Measurements from ENCODE around the gene IGFBP4. TPM values are rescaled to one million over a fixed set of nuclear protein-coding genes. Genes with fewer than 3 reads are reported as not detected.

Gene IGFBP4
- polyA plus RNA-seq (2012; rRNA removed) = 101 and 128 TPM in 2 replicates
- 92.5 and 132 TPM in 2 replicates for polyA plus RNA-seq (2012; cell fraction: cytosol; rRNA removed)
- polyA plus RNA-seq (2012; cell fraction: nucleus; rRNA removed) = 60.9 and 69.1 TPM in 2 replicates

DNA sequence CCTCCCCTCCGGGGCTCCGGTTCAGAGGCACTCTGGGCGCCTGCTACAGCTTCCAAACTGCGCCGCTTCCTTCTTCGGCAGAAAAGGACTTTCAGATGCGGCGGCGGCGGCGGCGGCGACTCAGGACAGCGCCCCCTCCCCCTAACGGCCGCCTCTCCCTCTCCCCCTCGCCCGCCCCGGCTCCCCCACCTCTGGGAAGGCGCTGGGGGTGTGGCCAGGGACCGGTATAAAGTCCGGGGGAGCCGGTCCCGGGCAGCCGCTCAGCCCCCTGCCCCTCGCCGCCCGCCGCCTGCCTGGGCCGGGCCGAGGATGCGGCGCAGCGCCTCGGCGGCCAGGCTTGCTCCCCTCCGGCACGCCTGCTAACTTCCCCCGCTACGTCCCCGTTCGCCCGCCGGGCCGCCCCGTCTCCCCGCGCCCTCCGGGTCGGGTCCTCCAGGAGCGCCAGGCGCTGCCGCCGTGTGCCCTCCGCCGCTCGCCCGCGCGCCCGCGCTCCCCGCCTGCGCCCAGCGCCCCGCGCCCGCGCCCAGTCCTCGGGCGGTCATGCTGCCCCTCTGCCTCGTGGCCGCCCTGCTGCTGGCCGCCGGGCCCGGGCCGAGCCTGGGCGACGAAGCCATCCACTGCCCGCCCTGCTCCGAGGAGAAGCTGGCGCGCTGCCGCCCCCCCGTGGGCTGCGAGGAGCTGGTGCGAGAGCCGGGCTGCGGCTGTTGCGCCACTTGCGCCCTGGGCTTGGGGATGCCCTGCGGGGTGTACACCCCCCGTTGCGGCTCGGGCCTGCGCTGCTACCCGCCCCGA is at the start of gene IGFBP4:
Gene IGFBP4, plus strand, starts transcription at position 255 of the 792 bp plus-strand sequence. Its CDS starts 286 bp downstream, at position 541.
- DNase-seq = peak; percentile 92
- H3K27ac ChIP-seq (ENCODE audit: low read depth in 2 of 2, low read length in 1 of 2) = peak within 1 kb of the TSS; percentile 74 to 77
- H3K9me2 ChIP-seq = no peaks in the 10 kb centered on the region
- H3K9ac ChIP-seq = peak within 1 kb of the TSS; percentile 74
- H3K9me3 ChIP-seq = no peaks in the 10 kb centered on the region
- 13% methylated on average over 11 of the region's 98 CpGs for WGBS (ENCODE audit: low lambda C conversion rate)
- H3K27me3 ChIP-seq (ENCODE audit: insufficient read depth) = no peaks in the 10 kb centered on the region
- H3K79me2 ChIP-seq (ENCODE audit: insufficient read depth) = peaks cover 44% of the 10 kb centered on the region
- peak within 1 kb of the TSS; percentile 72; the same call in 1 of the 2 replicates for H2AFZ ChIP-seq (ENCODE audit: low read depth)
- no peaks in the 10 kb centered on the region for H3F3A ChIP-seq (replicated peaks; ENCODE audit: insufficient read depth)
- no peaks in the 10 kb centered on the region for H3K36me3 ChIP-seq (replicated peaks in 1 of 2; ENCODE audit: control insufficient read depth in 1 of 2, insufficient read depth in 2 of 2, low read length in 1 of 2)
- POLR2A ChIA-PET = interaction anchor here (0.7 to 1.3 kb wide), 8 partner anchors 15 to 113 kb away, joined by 3 to 6 read pairs (median 5); partner anchors contain the start of gene TOP2A
- peak within 1 kb of the TSS; percentile 62 to 81 for H3K4me3 ChIP-seq (ENCODE audit: low read depth in 2 of 2, low read length in 1 of 2)
- H3K4me2 ChIP-seq = peak within 1 kb of the TSS; percentile 99
- peaks cover 3 to 43% of the 10 kb centered on the region in 2 experiments; a peak in 2 of 4 replicates for H3K4me1 ChIP-seq (ENCODE audit: control insufficient read depth in 1 of 2, insufficient read depth in 2 of 2, low read depth in 1 of 2, low read length in 1 of 2)
- CTCF ChIA-PET = interaction anchor here (0.6 to 18.2 kb wide), 25 partner anchors 10 to 176 kb away, joined by 3 to 332 read pairs (median 5); partner anchors contain the start of genes TNS4 and TOP2A
- H4K20me1 ChIP-seq (ENCODE audit: insufficient read depth) = no peaks in the 10 kb centered on the region
- TF ChIP-seq TAF1 (IDR thresholded peaks at IDR 0.05; ENCODE audit: borderline replicate concordance, low read depth, low read length) = 0 out of 2 replicates have a peak, but pooled peaks have one; percentile 9
- TF ChIP-seq MXI1 (IDR thresholded peaks at IDR 0.05; ENCODE audit: low read depth, low read length) = 0 out of 2 replicates have a peak, but pooled peaks have one; percentile 20
- TF ChIP-seq RXRA (IDR thresholded peaks at IDR 0.05; ENCODE audit: borderline replicate concordance, low read depth) = no peak
- no peak for TF ChIP-seq CHD2 (IDR thresholded peaks at IDR 0.05; ENCODE audit: low read length, partially characterized antibody)
- TF ChIP-seq, protein P1, sequence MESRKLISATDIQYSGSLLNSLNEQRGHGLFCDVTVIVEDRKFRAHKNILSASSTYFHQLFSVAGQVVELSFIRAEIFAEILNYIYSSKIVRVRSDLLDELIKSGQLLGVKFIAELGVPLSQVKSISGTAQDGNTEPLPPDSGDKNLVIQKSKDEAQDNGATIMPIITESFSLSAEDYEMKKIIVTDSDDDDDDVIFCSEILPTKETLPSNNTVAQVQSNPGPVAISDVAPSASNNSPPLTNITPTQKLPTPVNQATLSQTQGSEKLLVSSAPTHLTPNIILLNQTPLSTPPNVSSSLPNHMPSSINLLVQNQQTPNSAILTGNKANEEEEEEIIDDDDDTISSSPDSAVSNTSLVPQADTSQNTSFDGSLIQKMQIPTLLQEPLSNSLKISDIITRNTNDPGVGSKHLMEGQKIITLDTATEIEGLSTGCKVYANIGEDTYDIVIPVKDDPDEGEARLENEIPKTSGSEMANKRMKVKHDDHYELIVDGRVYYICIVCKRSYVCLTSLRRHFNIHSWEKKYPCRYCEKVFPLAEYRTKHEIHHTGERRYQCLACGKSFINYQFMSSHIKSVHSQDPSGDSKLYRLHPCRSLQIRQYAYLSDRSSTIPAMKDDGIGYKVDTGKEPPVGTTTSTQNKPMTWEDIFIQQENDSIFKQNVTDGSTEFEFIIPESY (IDR thresholded peaks at IDR 0.05; ENCODE audit: borderline replicate concordance, low read depth) = no peak
- TF ChIP-seq, protein P2, sequence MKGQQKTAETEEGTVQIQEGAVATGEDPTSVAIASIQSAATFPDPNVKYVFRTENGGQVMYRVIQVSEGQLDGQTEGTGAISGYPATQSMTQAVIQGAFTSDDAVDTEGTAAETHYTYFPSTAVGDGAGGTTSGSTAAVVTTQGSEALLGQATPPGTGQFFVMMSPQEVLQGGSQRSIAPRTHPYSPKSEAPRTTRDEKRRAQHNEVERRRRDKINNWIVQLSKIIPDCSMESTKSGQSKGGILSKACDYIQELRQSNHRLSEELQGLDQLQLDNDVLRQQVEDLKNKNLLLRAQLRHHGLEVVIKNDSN (IDR thresholded peaks at IDR 0.05; ENCODE audit: borderline replicate concordance, low read depth) = no peak
- TF ChIP-seq RCOR1 (IDR thresholded peaks at IDR 0.05; ENCODE audit: low read length) = no peak
- no peak for TF ChIP-seq GATA2 (CRISPR knock-in tag; IDR thresholded peaks at IDR 0.05)
- no peak for TF ChIP-seq GABPA (IDR thresholded peaks at IDR 0.05; ENCODE audit: low read depth)
- TF ChIP-seq, protein P3, sequence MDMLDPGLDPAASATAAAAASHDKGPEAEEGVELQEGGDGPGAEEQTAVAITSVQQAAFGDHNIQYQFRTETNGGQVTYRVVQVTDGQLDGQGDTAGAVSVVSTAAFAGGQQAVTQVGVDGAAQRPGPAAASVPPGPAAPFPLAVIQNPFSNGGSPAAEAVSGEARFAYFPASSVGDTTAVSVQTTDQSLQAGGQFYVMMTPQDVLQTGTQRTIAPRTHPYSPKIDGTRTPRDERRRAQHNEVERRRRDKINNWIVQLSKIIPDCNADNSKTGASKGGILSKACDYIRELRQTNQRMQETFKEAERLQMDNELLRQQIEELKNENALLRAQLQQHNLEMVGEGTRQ (IDR thresholded peaks at IDR 0.05; ENCODE audit: borderline replicate concordance, low read depth, low read length) = no peak
- TF ChIP-seq YY1 (IDR thresholded peaks at IDR 0.05; ENCODE audit: low read depth) = no peak
- TF ChIP-seq, protein P4, sequence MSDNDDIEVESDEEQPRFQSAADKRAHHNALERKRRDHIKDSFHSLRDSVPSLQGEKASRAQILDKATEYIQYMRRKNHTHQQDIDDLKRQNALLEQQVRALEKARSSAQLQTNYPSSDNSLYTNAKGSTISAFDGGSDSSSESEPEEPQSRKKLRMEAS (IDR thresholded peaks at IDR 0.05; ENCODE audit: low read depth) = peak; percentile 87; the same call in 1 of the 2 replicates
- TF ChIP-seq FOXJ3 (CRISPR knock-in tag; IDR thresholded peaks at IDR 0.05) = no peak
- peak; percentile 56 for TF ChIP-seq RAD21 (IDR thresholded peaks at IDR 0.05; ENCODE audit: low read length)
- TF ChIP-seq RFX5 (IDR thresholded peaks at IDR 0.05; ENCODE audit: low read length) = no peak
- no peak for TF ChIP-seq NRF1 (IDR thresholded peaks at IDR 0.05; ENCODE audit: low read depth, low read length)
- TF ChIP-seq ELF1 (IDR thresholded peaks at IDR 0.05) = no peak
- no peak for TF ChIP-seq SIN3A (IDR thresholded peaks at IDR 0.05; ENCODE audit: borderline replicate concordance, low read depth, low read length)
- no peak for TF ChIP-seq TCF12 (IDR thresholded peaks at IDR 0.05)
- TF ChIP-seq, protein P5, sequence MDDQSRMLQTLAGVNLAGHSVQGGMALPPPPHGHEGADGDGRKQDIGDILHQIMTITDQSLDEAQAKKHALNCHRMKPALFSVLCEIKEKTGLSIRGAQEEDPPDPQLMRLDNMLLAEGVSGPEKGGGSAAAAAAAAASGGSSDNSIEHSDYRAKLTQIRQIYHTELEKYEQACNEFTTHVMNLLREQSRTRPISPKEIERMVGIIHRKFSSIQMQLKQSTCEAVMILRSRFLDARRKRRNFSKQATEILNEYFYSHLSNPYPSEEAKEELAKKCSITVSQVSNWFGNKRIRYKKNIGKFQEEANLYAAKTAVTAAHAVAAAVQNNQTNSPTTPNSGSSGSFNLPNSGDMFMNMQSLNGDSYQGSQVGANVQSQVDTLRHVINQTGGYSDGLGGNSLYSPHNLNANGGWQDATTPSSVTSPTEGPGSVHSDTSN (IDR thresholded peaks at IDR 0.05) = no peak
- no peak for TF ChIP-seq EZH2phosphoT487 (IDR thresholded peaks at IDR 0.05; ENCODE audit: borderline replicate concordance, low read depth)
- TF ChIP-seq JUND (IDR thresholded peaks at IDR 0.05) = no peak
- no peak for TF ChIP-seq TEAD4 (IDR thresholded peaks at IDR 0.05; ENCODE audit: borderline replicate concordance, insufficient read depth)
- no peak for TF ChIP-seq FOXM1 (IDR thresholded peaks at IDR 0.05; ENCODE audit: low read depth)
- TF ChIP-seq MEF2A (IDR thresholded peaks at IDR 0.05; ENCODE audit: borderline replicate concordance, low read depth) = no peak
- TF ChIP-seq POLR2AphosphoS5 (IDR thresholded peaks at IDR 0.05; ENCODE audit: low read depth, low read length) = peak; percentile 38; the same call in 1 of the 2 replicates
- TF ChIP-seq, protein P6, sequence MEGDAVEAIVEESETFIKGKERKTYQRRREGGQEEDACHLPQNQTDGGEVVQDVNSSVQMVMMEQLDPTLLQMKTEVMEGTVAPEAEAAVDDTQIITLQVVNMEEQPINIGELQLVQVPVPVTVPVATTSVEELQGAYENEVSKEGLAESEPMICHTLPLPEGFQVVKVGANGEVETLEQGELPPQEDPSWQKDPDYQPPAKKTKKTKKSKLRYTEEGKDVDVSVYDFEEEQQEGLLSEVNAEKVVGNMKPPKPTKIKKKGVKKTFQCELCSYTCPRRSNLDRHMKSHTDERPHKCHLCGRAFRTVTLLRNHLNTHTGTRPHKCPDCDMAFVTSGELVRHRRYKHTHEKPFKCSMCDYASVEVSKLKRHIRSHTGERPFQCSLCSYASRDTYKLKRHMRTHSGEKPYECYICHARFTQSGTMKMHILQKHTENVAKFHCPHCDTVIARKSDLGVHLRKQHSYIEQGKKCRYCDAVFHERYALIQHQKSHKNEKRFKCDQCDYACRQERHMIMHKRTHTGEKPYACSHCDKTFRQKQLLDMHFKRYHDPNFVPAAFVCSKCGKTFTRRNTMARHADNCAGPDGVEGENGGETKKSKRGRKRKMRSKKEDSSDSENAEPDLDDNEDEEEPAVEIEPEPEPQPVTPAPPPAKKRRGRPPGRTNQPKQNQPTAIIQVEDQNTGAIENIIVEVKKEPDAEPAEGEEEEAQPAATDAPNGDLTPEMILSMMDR (IDR thresholded peaks at IDR 0.05) = peak; percentile 50
